Nucleus accumbens (tissue), 56 donors: ENCODE measurements around the gene KMT5C.
A peak's percentile ranks its signal among the peaks of the same experiment; 100 is the strongest.

Experiments used
- DNase-seq, 56 donors: peaks; one replicate each; lab custom pipeline; 2025; lab: John Stamatoyannopoulos, UW

Gene KMT5C

DNA sequence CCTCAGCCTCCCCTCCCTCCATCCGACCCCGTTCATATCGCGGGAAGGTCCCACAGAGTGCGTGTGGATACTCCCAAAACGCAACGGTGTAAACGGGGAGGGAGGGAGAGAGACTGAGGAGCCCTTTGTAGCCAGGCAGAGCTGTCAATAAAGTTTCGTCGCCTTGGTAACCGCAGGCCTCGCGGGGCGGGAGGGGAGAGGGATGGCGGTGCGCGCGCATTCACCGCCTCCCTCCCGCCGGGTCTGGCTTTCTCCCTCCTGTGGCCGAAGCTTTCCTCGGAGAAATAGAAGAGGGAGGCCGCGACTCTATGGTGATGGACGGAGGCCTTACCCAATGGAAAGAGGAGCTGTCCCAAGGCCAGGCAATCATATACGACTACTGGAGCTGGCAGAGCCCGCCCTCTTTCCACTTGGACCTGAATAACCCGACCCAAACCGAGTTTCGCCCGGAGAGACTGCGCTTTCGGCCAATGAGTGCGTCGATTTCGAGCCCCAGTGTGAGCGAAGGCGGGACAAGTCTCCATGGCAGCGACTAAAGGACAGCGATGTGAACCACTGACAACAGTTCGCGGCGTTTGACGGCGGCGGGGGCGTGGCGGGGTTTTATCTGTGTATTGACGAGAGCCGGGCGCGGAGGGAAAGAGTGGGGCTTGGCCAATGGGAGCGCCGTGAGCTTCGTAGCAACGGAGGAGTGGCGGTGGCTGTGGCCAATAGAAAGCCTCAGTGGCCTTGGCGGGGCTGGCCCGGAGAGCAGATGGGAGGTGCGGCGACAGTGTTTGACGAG is at the start of gene KMT5C:
KMT5C (plus strand) TSS at position 772 of the 784 bp plus-strand sequence. CDS start 2,061 bp downstream, outside the sequence.
- peak; percentile 93 to 100 (median 100) for DNase-seq

DNA sequence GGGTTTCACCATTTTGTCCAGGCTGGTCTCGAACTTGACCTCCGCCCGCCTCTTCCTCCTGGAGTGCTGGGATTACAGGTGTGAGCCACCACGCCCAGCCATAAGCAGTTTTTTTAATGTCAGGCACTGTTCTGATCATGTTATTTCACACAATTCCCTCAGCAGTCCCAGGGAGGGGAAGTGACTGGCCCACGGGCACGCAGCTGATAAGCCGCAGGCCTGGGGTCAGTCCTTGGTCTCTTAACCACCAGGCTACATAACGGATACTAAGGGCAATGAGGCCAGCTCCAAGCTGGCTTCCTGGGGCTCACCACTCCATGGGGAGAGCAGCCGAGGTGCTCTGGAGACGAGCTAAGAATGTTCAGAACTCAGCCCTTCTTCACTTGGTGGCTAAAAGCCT is 42.4 kb upstream of the KMT5C start:
- DNase-seq, result no peak

DNA sequence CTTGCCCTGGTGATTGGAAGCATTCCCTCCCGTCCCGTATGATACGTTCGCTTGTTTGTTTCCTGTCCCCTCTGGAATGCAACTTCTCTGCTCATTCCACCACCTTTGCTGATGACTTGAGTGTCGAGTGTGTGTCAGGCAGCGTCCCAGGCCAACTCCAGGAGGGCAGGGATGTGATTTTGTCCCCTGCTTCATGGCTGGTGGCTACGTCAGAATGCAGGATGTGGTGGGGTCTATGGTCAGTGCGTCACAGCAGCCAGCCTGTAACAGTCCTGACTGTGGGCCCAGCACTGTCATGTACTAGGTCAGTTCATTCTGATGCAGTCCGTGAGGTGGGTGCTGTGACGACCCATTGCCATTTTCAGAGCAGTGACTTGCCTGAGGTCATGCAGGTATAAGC is 39.7 kb upstream of the KMT5C start:
- no peak for DNase-seq

DNA sequence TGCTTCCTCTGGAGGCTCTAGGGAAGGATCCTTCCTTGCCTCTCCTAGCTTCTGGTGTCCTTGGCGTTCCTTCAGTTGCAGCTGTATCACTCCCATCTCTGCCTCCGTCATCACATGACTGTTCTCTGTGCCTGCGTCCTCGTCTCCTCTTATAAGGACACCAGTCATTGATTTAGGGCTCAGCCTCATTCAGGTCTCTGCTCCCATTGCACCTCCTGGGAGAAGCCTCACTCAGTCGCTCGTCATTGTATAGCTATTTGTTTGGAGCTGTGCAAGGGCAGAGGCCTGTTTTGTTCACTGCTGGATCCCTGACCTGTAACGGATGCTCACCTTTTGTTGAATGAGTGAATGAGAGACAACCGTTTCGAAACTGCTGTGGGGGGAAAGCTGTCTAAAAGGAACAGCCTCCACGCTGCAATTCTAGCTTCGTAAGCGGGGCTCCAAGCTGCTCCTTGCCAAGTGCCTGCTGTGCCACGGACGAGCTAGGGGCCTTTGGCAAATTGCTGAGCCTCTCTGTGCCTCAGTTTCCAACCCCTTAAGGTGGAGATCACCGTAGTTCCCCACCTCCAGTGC is 38.7 kb upstream of the KMT5C start:
- peak in 25 of 56 donors; percentile 6 to 58 (median 30) for DNase-seq

DNA sequence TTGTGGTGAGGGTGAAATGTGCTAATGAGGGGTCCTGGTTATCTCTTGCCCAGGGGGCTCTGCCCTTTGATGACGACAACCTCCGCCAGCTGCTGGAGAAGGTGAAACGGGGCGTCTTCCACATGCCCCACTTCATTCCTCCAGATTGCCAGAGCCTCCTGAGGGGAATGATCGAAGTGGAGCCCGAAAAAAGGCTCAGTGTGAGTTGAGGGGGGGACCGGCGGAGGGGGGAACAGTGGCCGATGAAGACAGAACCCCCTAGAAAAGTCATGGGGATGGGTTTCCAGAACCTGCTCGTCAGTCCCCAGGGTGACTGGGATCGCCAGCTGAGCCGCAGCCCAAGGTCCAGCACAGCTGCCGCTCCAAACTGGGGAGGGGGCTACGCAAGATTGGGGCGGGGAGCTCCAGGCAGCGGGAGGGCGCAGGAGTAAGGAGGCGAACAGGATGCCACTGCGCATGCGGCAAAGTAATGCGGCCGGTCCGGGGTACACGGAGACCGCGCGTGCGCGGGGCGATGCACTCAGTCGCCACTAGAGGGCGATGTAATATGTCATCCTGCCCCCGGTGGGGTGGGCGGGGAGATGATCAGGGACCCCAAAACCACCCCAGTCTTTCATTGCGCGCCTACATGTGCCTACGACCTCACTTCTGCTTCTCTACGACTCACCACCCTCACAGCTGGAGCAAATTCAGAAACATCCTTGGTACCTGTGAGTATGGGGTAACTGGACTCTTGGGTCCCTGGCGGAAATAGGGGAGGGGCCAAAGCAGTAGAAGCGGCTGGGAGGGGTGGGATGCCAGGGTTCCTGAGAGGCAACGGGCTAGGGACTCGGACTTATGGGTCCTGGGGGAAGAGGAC is 38.0 kb upstream of the KMT5C start:
- peak in 54 of 56 donors; percentile 36 to 91 (median 74) for DNase-seq

DNA sequence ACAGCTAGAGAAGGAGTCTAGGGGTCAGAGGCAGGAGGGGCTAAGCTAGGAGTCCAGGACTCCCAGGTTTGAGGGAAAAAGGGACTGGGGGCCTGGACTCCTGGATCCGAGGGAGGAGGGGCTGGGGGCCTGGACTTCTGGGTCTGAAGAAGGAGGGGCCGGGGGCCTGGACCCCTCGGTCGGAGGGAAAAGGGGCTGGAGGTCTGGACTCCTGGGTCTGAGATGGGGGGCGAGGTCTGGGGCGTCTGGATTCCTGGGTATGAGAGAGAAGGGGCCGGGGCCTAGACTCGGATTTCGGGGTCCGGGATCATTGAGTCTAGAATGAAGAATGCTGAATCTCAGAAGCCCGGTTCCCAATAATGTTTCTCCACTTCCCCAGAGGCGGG is 37.4 kb upstream of the KMT5C start:
- DNase-seq, result no peak

DNA sequence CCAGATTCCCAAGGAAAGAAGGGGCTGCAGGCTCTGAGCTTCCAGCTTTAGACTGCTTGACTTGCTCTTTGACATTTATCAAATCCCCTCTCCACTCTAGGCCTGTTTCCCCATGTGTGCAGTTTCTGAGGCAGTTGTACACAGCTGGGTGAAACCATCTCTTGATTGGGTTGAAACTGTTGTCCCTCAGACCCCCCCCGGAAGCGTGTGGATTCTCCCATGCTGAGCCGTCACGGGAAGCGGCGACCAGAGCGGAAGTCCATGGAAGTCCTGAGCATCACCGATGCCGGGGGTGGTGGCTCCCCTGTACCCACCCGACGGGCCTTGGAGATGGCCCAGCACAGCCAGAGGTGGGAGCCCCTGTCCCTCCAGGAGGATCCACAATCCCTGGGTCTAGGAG is 36.2 kb upstream of the KMT5C start:
- DNase-seq, result no peak

DNA sequence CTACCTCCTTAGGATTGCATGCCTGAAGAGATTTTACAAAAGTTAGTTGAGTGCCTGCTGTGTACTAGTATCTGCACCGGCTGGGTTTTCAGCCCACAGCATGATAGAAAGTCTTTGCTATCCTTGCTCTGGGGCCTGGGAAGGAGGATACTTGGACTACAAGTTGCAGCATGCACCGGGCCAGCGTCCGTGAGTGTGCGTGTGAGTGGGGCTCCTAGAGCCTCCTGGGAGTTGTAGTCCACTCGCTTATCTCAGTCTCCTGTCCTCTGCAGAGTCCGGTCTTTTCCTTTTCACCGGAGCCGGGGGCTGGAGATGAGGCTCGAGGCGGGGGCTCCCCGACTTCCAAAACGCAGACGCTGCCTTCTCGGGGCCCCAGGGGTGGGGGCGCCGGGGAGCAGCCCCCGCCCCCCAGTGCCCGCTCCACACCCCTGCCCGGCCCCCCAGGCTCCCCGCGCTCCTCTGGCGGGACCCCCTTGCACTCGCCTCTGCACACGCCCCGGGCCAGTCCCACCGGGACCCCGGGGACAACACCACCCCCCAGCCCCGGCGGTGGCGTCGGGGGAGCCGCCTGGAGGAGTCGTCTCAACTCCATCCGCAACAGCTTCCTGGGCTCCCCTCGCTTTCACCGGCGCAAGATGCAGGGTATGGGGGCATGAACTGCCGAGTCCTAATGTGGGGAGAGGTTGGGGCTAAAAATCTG is 35.2 kb upstream of the KMT5C start:
- no peak for DNase-seq

DNA sequence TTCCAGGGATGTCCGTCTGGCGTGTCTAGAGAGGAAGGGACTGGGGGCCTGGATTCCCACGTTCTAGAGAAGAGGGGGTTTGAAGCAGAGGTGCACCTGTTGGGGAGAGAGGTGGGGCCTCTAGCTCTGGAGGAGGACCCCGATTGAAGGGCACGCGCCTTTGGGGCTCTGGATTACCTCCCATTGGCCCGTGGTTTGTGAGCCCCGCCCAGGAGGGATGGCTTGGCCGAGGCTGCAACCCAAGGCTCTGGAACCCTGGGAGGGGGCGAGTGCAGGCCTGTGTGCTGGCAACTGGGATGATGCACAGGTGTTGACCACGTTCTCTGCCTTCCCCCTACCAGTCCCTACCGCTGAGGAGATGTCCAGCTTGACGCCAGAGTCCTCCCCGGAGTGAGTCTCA is 34.7 kb upstream of the KMT5C start:
- no peak for DNase-seq

DNA sequence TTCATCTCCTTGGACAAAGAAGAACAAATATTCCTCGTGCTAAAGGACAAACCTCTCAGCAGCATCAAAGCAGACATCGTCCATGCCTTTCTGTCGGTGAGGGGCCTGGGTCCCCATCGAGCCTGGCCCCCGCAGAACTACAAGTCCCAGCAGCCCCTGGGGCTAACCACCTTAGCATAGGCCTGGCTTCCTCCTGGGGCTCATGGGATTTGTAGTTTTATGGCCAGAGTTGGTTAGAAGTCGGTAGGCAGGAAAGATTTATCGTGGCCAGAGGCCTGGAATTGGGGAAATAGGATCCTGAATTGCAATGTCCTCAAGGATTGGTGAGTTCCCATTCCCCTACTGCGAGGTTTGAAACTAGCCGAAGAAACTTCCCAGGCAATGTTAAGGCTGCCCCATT is 34.2 kb upstream of the KMT5C start:
- DNase-seq, result peak in 2 of 56 donors; percentile 8 to 16

DNA sequence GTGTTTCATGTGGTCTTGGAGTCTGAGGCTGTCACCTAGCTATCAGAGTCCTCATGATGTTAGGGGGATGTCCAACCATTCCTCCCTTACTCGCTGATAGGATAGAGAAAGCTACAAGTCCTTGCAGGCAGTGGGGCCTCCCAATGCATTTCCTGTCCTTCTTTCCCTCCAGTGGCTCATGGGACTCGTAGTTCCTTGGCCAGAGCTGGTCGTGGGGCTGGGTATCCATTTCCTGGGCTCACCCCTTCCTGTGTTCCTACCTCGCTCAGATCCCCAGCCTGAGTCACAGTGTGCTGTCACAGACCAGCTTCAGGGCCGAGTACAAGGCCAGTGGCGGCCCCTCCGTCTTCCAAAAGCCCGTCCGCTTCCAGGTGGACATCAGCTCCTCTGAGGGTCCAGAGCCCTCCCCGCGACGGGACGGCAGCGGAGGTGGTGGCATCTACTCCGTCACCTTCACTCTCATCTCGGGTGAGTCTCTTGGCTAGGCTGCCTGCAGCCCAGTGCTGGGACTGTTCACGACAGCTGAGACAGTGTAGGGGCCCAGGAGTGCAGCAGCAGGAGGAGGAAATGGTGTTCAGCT is 33.6 kb upstream of the KMT5C start:
- no peak for DNase-seq

DNA sequence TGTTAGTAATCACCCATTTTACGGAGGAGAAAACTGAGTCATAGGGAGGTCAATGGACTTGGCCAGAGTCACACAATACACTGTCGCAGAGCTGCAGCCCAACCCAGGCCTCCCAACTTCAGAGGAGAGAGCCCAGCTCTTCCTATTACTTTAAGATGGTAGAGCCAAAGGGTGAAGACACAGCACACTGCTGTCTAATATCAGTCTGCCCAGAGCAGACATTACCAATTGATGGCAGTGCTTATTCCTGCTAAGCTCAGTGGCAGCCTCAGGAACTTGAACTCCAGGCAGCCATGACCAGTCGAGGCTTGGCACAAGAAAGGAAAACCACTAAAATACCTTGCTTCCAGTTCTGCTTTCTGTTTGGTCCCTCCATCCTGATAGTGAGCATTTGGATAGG is 33.0 kb upstream of the KMT5C start:
- DNase-seq, result no peak

DNA sequence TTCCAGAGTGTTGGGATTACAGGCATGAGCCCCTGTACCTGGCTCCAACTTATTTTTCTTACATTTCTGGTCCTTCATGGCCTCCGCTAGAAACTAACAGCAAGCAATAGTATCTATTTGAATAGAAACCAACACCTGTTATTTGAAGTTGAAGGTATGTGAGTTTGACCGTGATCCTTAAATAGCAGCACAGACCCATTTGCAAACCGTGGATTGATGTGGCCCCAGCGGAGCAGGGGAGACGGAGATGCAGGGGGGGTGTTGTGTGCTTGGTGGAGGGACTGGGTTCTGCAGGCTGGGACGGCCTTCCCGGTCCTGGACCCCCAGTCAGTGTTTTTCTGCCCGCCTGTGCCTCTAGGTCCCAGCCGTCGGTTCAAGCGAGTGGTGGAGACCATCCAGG is 31.4 kb upstream of the KMT5C start:
- DNase-seq, result no peak

DNA sequence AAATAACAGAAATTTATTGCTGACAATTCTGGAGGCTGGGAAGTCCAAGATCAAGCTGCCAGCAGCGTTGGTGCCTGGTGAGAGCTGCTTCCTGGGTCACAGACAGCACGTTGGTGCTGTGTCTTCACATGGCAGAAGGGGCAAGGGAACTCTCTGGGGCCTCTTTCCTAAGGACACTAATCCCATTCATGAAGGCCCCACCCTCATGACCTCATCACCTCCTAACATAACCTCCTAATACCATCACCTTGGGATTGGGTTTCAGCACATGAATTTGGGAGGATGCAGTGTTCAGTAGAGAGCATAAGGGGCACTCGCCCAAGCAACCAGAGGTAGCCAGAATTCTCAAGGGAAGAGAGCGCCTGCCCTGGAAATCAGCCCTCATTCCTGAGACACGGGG is 30.2 kb upstream of the KMT5C start:
- no peak for DNase-seq

DNA sequence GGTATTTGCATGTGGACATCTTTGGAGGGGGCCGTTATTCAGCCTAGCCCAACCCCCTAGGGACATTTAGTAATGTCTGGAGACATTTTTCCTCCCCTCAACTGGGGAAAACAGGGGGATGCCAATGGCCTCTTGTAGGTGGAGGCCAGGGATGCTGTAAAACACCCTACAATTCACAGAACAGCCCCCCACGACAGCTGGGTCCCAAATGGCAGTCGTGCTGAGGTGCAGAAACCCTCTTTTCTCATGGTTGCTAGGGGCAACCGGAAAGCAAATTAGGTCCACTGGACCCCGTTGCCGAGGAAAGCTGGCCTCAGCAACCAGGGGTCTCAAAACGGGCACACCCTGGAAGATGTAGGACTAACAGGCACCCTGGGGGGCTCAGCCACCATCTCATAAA is 29.2 kb upstream of the KMT5C start:
- DNase-seq, result no peak

DNA sequence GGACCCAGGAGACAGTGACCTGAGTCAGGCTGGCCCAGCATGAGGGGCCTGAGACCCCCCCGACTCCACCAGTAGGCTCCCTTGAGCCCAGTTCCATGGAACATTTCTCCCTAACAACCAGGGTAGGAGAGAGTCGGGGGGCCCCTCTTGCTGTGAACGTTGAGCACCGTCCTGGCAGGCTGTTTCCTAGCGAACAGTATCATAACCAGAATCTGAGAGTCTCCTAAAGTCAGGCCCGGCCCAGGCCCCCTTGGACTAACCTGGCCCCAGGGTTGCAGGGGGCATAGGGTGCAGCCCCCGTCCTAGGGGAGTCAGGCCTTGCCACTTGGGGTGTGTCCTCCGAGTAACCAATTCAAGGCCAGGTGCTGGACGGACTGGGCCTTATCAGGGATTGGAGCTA is 28.3 kb upstream of the KMT5C start:
- DNase-seq, result no peak

DNA sequence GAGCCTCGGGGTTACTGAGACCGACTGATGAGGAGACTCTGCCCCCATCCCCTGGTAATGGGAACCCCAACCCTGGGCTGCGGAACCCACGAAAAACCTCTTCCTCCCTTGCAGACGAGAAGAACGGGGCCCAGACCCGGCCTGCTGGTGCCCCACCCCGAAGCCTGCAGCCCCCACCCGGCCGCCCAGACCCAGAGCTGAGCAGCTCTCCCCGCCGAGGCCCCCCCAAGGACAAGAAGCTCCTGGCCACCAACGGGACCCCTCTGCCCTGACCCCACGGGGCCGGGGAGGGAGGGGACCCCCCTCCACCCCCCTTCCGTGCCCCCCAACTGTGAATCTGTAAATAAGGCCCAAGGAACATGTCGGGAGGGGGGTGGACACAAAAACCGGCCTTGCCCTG is 27.9 kb upstream of the KMT5C start:
- no peak for DNase-seq

DNA sequence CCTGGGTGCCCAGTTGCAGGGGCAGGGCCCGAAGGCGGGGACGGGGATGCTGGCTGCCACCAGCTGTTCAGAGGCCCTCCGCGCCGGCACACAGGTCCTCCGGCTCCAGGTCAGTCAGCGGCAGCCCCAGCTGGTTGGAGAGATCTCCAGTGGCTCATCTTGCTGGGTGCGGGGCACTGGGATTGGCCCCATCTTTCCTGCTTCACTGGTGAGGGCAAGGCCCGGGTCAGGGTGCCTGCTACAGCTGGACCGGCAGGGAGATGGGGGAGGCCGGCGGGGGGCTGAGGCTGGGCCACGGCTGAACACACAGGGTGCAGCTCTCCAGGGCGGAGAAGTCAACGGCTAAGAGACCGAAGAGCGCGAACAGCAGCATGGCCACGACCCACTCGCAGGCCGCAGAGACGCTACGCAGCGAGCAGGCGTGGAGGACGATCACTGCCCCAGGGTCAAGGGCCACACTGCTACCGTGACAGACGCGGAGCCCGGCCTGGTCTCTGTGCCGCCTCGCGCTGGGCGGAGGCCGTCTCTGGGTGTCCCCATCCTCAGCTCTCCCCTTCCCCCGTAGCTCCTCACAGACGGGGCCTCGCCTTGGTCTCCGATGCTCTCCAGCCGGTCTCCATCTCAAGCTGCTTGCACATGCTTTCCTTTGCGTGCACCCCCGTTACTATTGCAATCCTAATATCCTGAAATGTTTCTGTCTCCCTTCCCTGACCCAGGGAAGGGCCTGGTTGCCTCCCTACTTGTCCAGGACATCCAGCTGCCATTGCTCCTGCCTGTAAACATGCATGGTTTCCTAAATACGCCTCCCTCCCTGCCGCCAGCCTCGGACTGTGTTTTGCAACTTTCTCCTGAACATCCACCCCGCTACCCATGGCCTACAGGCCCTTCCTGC is 26.8 kb upstream of the KMT5C start:
- no peak for DNase-seq

DNA sequence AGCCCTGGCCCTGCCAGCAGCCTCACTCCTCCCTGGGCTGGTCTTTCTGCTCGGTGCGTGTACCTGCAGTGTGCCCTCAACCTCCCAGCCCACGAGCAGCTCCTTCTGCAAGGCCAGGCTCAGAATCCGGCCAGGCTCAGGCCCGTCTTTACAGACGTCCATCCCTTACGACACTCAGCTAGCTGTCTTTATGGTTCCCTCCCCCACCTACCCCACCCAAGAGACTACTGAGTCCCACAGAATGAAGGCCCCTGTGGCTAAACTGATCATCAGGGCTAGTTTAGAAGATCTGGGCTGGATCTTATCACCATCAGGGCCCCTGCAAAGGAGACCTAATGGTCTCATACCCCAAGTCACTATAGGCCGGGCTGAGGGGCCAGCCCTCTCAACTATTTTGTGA is 25.3 kb upstream of the KMT5C start:
- DNase-seq, result no peak
